H1 (cell line): Measurements from ENCODE around the gene SPEF2. TPM values are rescaled to one million over a fixed set of nuclear protein-coding genes. Genes with fewer than 3 reads are reported as not detected.

Experiments
- CTCF ChIA-PET: fragments of 300-600 bp; sonication (Branson Sonifier 250); formaldehyde crosslinking; loops from one replicate; lab custom pipeline; 2021; ENCODE audit not compliant: partially characterized antibody; lab: Charles Lee
- POLR2A ChIA-PET: fragments of 300-600 bp; sonication (Branson Sonifier 250); formaldehyde crosslinking; loops from one replicate; lab custom pipeline; 2021; ENCODE audit warnings: inconsistent platforms; ENCODE audit not compliant: partially characterized antibody; lab: Charles Lee
- DNase-seq, 2 experiments: peaks; one replicate each; pipeline versions ENCODE4 v3.0.0 to v3.0.0-alpha.2; 2010 to 2022; ENCODE audit warnings: low spot score in 2 of 2, low read depth in 1 of 2, mixed read lengths in 1 of 2
- FAIRE-seq: peaks from 2 replicates; lab custom pipeline; 2011; peaks lifted over from hg19 to GRCh38; lab: Jason Lieb, UNC
- H2AFZ ChIP-seq: 2 replicates; pipeline ENCODE4 v1.8.1; 2012; ENCODE audit warnings: low read length, inconsistent platforms
- H2AK5ac ChIP-seq: 2 replicates; pipeline ENCODE4 v1.6.1; 2013; ENCODE audit warnings: low read depth, low read length
- H2BK120ac ChIP-seq: replicated peaks from 2 replicates; pipeline ENCODE3; 2013; ENCODE audit warnings: low read depth, low read length, inconsistent platforms
- H2BK12ac ChIP-seq: 2 replicates; pipeline ENCODE4 v1.6.1; 2013; ENCODE audit warnings: low read depth, low read length
- H2BK15ac ChIP-seq: 2 replicates; pipeline ENCODE4 v1.6.1; 2013; ENCODE audit warnings: low read length
- H2BK20ac ChIP-seq: 2 replicates; pipeline ENCODE4 v1.6.1; 2013; ENCODE audit warnings: low read length
- H2BK5ac ChIP-seq: 2 replicates; pipeline ENCODE4 v1.6.1; 2013; ENCODE audit warnings: low read depth, low read length
- H3K14ac ChIP-seq: 2 replicates; pipeline ENCODE4 v1.6.1; 2013; ENCODE audit warnings: inconsistent platforms; ENCODE audit not compliant: insufficient read length
- H3K18ac ChIP-seq: 2 replicates; pipeline ENCODE4 v1.6.1; 2013; ENCODE audit warnings: low read length; ENCODE audit errors: extremely low read depth
- H3K23ac ChIP-seq: 2 replicates; pipeline ENCODE4 v1.6.1; 2013; ENCODE audit warnings: inconsistent platforms; ENCODE audit not compliant: insufficient read length
- H3K23me2 ChIP-seq: 2 replicates; pipeline ENCODE4 v1.6.1; 2013; ENCODE audit warnings: low read depth, low read length
- H3K27ac ChIP-seq: 2 replicates; pipeline ENCODE4 v1.6.1; 2011; ENCODE audit warnings: low read depth, low read length, inconsistent platforms
- H3K27me3 ChIP-seq, 4 experiments: replicated peaks in 1 of 4; 1 replicate in 1 of 4; 2 replicates in 3 of 4; pipeline versions ENCODE4 v1.6.1 to v1.8.1; 2011 to 2013; ENCODE audit warnings: low read length in 3 of 4, mild to moderate bottlenecking in 3 of 4, inconsistent platforms in 2 of 4, mixed read lengths in 2 of 4, moderate library complexity in 1 of 4; ENCODE audit not compliant: control insufficient read depth in 3 of 4, insufficient read depth in 3 of 4; ENCODE audit errors: extremely low read depth in 1 of 4
- H3K36me3 ChIP-seq, 4 experiments: 2 replicates each; pipeline versions ENCODE4 v1.6.1 to v1.8.1; 2011 to 2013; ENCODE audit warnings: mild to moderate bottlenecking in 4 of 4, low read length in 3 of 4, moderate library complexity in 2 of 4, control low read depth in 1 of 4, inconsistent platforms in 1 of 4; ENCODE audit not compliant: insufficient read depth in 4 of 4, control insufficient read depth in 2 of 4
- H3K4ac ChIP-seq: replicated peaks from 2 replicates; pipeline ENCODE3; 2013; ENCODE audit warnings: low read length, low read depth, mixed read lengths, inconsistent platforms; ENCODE audit not compliant: insufficient read length
- H3K4me1 ChIP-seq, 4 experiments: replicated peaks in 1 of 4; 1 replicate in 1 of 4; 2 replicates in 3 of 4; pipeline versions ENCODE4 v1.6.1 to v1.8.1; 2011 to 2013; ENCODE audit warnings: low read length in 3 of 4, inconsistent platforms in 2 of 4, mixed read lengths in 1 of 4; ENCODE audit not compliant: insufficient read depth in 4 of 4, control insufficient read depth in 3 of 4
- H3K4me2 ChIP-seq, 2 experiments: 2 replicates each; pipeline versions ENCODE4 v1.6.1 to v1.8.1; 2011 to 2013; ENCODE audit warnings: low read depth in 2 of 2, low read length in 2 of 2, control low read depth in 1 of 2, inconsistent platforms in 1 of 2, mild to moderate bottlenecking in 1 of 2; ENCODE audit not compliant: insufficient read depth in 1 of 2
- H3K4me3 ChIP-seq, 4 experiments: fragments of 200-600, 300-600 bp in 1 of 4; sonication (generic), shearing (Covaris generic), sonication (Bioruptor Twin) in 1 of 4; 2 replicates each; pipeline versions ENCODE4 v1.5.1 to v1.8.1; 2011 to 2016; ENCODE audit warnings: low read length in 4 of 4, low read depth in 3 of 4, control low read depth in 2 of 4, inconsistent platforms in 2 of 4, mild to moderate bottlenecking in 2 of 4, mixed read lengths in 1 of 4, moderate library complexity in 1 of 4; ENCODE audit not compliant: insufficient read depth in 2 of 4; ENCODE audit errors: extremely low read depth in 1 of 4
- H3K56ac ChIP-seq: replicated peaks from 2 replicates; pipeline ENCODE3; 2013; ENCODE audit warnings: low read depth, mild to moderate bottlenecking, mixed read lengths, low read length, inconsistent platforms; ENCODE audit not compliant: insufficient read length
- H3K79me1 ChIP-seq: 2 replicates; pipeline ENCODE4 v1.6.1; 2013; ENCODE audit warnings: low read depth, low read length, control low read depth
- H3K79me2 ChIP-seq, 2 experiments: 2 replicates each; pipeline versions ENCODE4 v1.6.1 to v1.8.1; 2012 to 2013; ENCODE audit warnings: low read length in 2 of 2, mild to moderate bottlenecking in 2 of 2, inconsistent platforms in 1 of 2; ENCODE audit not compliant: insufficient read depth in 2 of 2, control insufficient read depth in 1 of 2
- H3K9ac ChIP-seq, 4 experiments: replicated peaks in 1 of 4; 1 replicate in 1 of 4; 2 replicates in 3 of 4; pipeline versions ENCODE4 v1.6.1 to v1.8.1; 2011 to 2013; ENCODE audit warnings: low read depth in 3 of 4, low read length in 3 of 4, control low read depth in 2 of 4, mild to moderate bottlenecking in 2 of 4, moderate library complexity in 2 of 4, inconsistent platforms in 1 of 4; ENCODE audit errors: extremely low read depth in 1 of 4
- H3K9me3 ChIP-seq, 2 experiments: 2 replicates each; pipeline versions ENCODE4 v1.6.1 to v1.8.1; 2012 to 2013; ENCODE audit warnings: mild to moderate bottlenecking in 2 of 2, moderate library complexity in 2 of 2, control low read depth in 1 of 2, inconsistent platforms in 1 of 2, low read depth in 1 of 2, low read length in 1 of 2, mixed read lengths in 1 of 2; ENCODE audit not compliant: insufficient read depth in 2 of 2
- H4K20me1 ChIP-seq, 2 experiments: replicated peaks in 1 of 2; 2 replicates each; pipeline versions ENCODE3 to v1.8.1; 2011 to 2013; ENCODE audit warnings: inconsistent platforms in 2 of 2, low read length in 2 of 2, mild to moderate bottlenecking in 1 of 2; ENCODE audit not compliant: insufficient read depth in 2 of 2, control insufficient read depth in 1 of 2
- H4K5ac ChIP-seq: 2 replicates; pipeline ENCODE4 v1.6.1; 2013; ENCODE audit warnings: low read length, low read depth, mixed read lengths, inconsistent platforms; ENCODE audit not compliant: insufficient read length
- H4K8ac ChIP-seq: 2 replicates; pipeline ENCODE4 v1.8.0; 2013; ENCODE audit warnings: mild to moderate bottlenecking, moderate library complexity, low read length, inconsistent platforms; ENCODE audit not compliant: insufficient read depth; ENCODE audit errors: extremely low read depth
- H4K91ac ChIP-seq: replicated peaks from 2 replicates; pipeline ENCODE3; 2013; ENCODE audit warnings: low read length, mixed read lengths, inconsistent platforms; ENCODE audit not compliant: insufficient read length
- ASH2L ChIP-seq: fragments of 200-600, 300-600 bp; sonication (generic); IDR thresholded peaks from one replicate; pipeline ENCODE4 v1.7.1; 2017; ENCODE audit warnings: low read length
- EGR1 ChIP-seq: IDR thresholded peaks from 2 replicates; pipeline ENCODE4 v1.6.1; 2011; ENCODE audit warnings: low read depth, low read length, borderline replicate concordance
- KDM4A ChIP-seq: IDR thresholded peaks from one replicate; pipeline ENCODE4 v1.7.1; 2012; ENCODE audit warnings: low read depth, mild to moderate bottlenecking, moderate library complexity, low read length, inconsistent platforms; ENCODE audit not compliant: severe bottlenecking
- PHF8 ChIP-seq: fragments of 200-600 bp; sonication (generic); conservative IDR thresholded peaks from 2 replicates; pipeline ENCODE4 v1.7.1; 2012; ENCODE audit warnings: low read depth, mild to moderate bottlenecking, inconsistent platforms, low read length, moderate library complexity
- SRF ChIP-seq: IDR thresholded peaks from 2 replicates; pipeline ENCODE4 v1.6.1; 2011; ENCODE audit warnings: mild to moderate bottlenecking, low read depth, low read length, moderate library complexity
- WGBS, 2 experiments: shearing (Covaris generic) in 1 of 2; methylation state at CpG; one replicate each; pipeline versions ENCODE4 v1.1.6 to v1.1.7; 2013 to 2015; ENCODE audit warnings: low lambda C conversion rate in 2 of 2, mixed read lengths in 2 of 2, inconsistent platforms in 1 of 2, low coverage in 1 of 2, missing lambda C conversion rate in 1 of 2; ENCODE audit not compliant: insufficient replicate concordance in 2 of 2, insufficient coverage in 1 of 2, insufficient read length in 1 of 2; ENCODE audit errors: extremely low coverage in 1 of 2, missing lambda C conversion rate in 1 of 2; 5-methylcytosine and 5-hydroxymethylcytosine counted together
- polyA plus RNA-seq, 7 experiments: library from polyadenylated mRNA; depleted of rRNA in 3 of 7; stranded (reverse) in 5 of 7; unstranded in 2 of 7; fragments of >200 nt in 5 of 7; fragments of 200-250 nt in 2 of 7; gene quantifications; 1 replicate in 5 of 7; 2 replicates in 1 of 7; 4 replicates in 1 of 7; pipeline versions ENCODE4 v1.2.1 to v1.2.3, GENCODE V29; 2011 to 2013; ENCODE audit warnings: missing spikeins in 2 of 7, mixed read lengths in 2 of 7
- total RNA-seq: library from RNA; stranded (reverse); fragmentation: NEBNext Ultra II Directional; extraction: Animal tissue kit (Norgen Biotek cat#: 25700); gene quantifications from 2 replicates; pipeline ENCODE4 v1.2.1, GENCODE V29; 2021
- TF ChIP-seq, protein P1 (sequence below): IDR thresholded peaks from 2 replicates; pipeline ENCODE4 v1.6.1; 2011; ENCODE audit warnings: low read length, improper control_type of control experiment

SPEF2 gene
- total and polyA plus RNA-seq, 2 of the 8 experiments (the other 6 are each of a cell fraction or from before 2014, with no cell fraction given): 0.14 to 0.73 TPM

- TF ChIP-seq KDM4A: no peak
- no peak for TF ChIP-seq ASH2L
- no peak for TF ChIP-seq PHF8
- TF ChIP-seq SRF: no peak
- TF ChIP-seq, protein P1, sequence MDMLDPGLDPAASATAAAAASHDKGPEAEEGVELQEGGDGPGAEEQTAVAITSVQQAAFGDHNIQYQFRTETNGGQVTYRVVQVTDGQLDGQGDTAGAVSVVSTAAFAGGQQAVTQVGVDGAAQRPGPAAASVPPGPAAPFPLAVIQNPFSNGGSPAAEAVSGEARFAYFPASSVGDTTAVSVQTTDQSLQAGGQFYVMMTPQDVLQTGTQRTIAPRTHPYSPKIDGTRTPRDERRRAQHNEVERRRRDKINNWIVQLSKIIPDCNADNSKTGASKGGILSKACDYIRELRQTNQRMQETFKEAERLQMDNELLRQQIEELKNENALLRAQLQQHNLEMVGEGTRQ: no peak
- no peak for TF ChIP-seq EGR1
- Histone ChIP-seq H2BK15ac (no peak overlapping the region), H3K4me1 (peaks cover 0 to 2% (median under 1%) of the 10 kb centered on the region in 4 experiments; a peak in 2 of 7 replicates), H3K36me3 (no peaks in the 10 kb centered on the region), H2BK5ac (no peak overlapping the region), H3K23ac (no peak overlapping the region), H3K79me1 (no peaks in the 10 kb centered on the region), H3K4me3 (no peak overlapping the region), H2AK5ac (no peak overlapping the region), H2BK12ac (no peak overlapping the region), H3K27me3 (no peaks in the 10 kb centered on the region), H3K4me2 (no peak overlapping the region), H4K20me1 (peaks cover 0 to 2% of the 10 kb centered on the region in 2 experiments), H3K18ac (no peak overlapping the region), H3K23me2 (no peaks in the 10 kb centered on the region), H3K79me2 (no peaks in the 10 kb centered on the region), H3K4ac (no peak overlapping the region), H4K91ac (no peak overlapping the region), H3K9me3 (no peaks in the 10 kb centered on the region), H3K14ac (no peak overlapping the region), H2BK120ac (no peak overlapping the region), H4K8ac (no peak overlapping the region), H3K9ac (no peak overlapping the region), H4K5ac (no peak overlapping the region), H2BK20ac (no peak overlapping the region), H3K27ac (no peak overlapping the region), H3K56ac (no peak overlapping the region), H2AFZ (no peak overlapping the region)
- FAIRE-seq (no peak), DNase-seq (no peak)
- ChIA-PET CTCF (interaction anchor here (0.9 kb wide), 1 partner anchor 16 kb away, joined by 3 read pairs; no protein-coding TSS in a partner anchor), POLR2A (no interaction called here)
- 100% methylated on average over 1 of the region's 1 CpG; no CpG with 5 or more reads in 1 of the 2 experiments for WGBS, 2 experiments
Measured at GRCh38 chr5:35799753-35800152, 182.1 kb downstream of the SPEF2 start.
